Thymus (tissue), 11 donors: Measurements from ENCODE around the gene ARL13A. TPM values are rescaled to one million over a fixed set of nuclear protein-coding genes. Genes with fewer than 3 reads are reported as not detected.
"Not testable (repeated sequence)": the region's sequence is repeated elsewhere in the genome, so short reads cannot be mapped to it uniquely, and the experiment has no call there.

Source experiments
- DNase-seq, 9 donors: peaks; one replicate each; pipeline ENCODE4 v3.0.0-alpha.2; 2013; ENCODE audit warnings: low spot score in 9 of 9, low read depth in 6 of 9, missing footprints in 1 of 9
- H3K27ac ChIP-seq, 2 donors: one replicate each; pipeline ENCODE4 v1.5.1; 2013; ENCODE audit warnings: control low read depth in 1 of 2, low read depth in 1 of 2, low read length in 1 of 2, mild to moderate bottlenecking in 1 of 2, moderate library complexity in 1 of 2
- H3K27me3 ChIP-seq, 2 donors: one replicate each; pipeline ENCODE4 v1.5.1; 2013; ENCODE audit warnings: low read length in 1 of 2; ENCODE audit not compliant: control insufficient read depth in 2 of 2, insufficient read depth in 1 of 2
- H3K36me3 ChIP-seq, 2 donors: one replicate each; pipeline ENCODE4 v1.5.1; 2013; ENCODE audit warnings: low read length in 1 of 2, mild to moderate bottlenecking in 1 of 2, moderate library complexity in 1 of 2; ENCODE audit not compliant: control insufficient read depth in 2 of 2, insufficient read depth in 2 of 2
- H3K4me1 ChIP-seq, 2 donors: one replicate each; pipeline ENCODE4 v1.5.1; 2013; ENCODE audit warnings: low read length in 2 of 2; ENCODE audit not compliant: control insufficient read depth in 2 of 2, insufficient read depth in 2 of 2
- H3K4me3 ChIP-seq, 2 donors: one replicate each; pipeline ENCODE4 v1.5.1; 2013; ENCODE audit warnings: low read length in 2 of 2, control low read depth in 1 of 2, mild to moderate bottlenecking in 1 of 2
- H3K9me3 ChIP-seq, 2 donors: one replicate each; pipeline ENCODE4 v1.5.1; 2013; ENCODE audit warnings: low read length in 1 of 2, mild to moderate bottlenecking in 1 of 2; ENCODE audit not compliant: control insufficient read depth in 2 of 2, insufficient read depth in 1 of 2
- WGBS: extraction: QIAGEN DNeasy Blood & Tissue Kit; methylation state at CpG from one replicate; pipeline ENCODE4 v1.1.7; 2013; 5-methylcytosine and 5-hydroxymethylcytosine counted together
- polyA plus RNA-seq: library from polyadenylated mRNA; stranded (reverse); fragments of 200-250 nt; gene quantifications from one replicate; pipeline ENCODE4 v1.2.3, GENCODE V29; 2013
- total RNA-seq: library from RNA; stranded (reverse); fragments of 120-200 nt; gene quantifications from one replicate; pipeline ENCODE4 v1.2.4, GENCODE V29; 2013
- donor health status: healthy.

Gene ARL13A
- total and polyA plus RNA-seq, 2 donors = 0.02 TPM; not detected in 1

GRCh38 chrX:100979881-100980607, 10.5 kb downstream of the ARL13A start:
- H3K27ac ChIP-seq = no peak overlapping the region
- no peaks in the 10 kb centered on the region for H3K9me3 ChIP-seq
- no peaks in the 10 kb centered on the region for H3K27me3 ChIP-seq
- no peak overlapping the region for H3K4me3 ChIP-seq
- no peaks in the 10 kb centered on the region for H3K4me1 ChIP-seq
- 95% methylated on average over 3 of the region's 3 CpGs for WGBS
- no peaks in the 10 kb centered on the region for H3K36me3 ChIP-seq
- no peak for DNase-seq

- Histone ChIP-seq H3K9me3 (no peaks in the 10 kb centered on the region), H3K27ac (no peak overlapping the region), H3K4me3 (no peak overlapping the region), H3K4me1 (no peaks in the 10 kb centered on the region), H3K36me3 (no peaks in the 10 kb centered on the region), H3K27me3 (no peaks in the 10 kb centered on the region)
- DNase-seq = no peak
- WGBS = over 99% methylated on average over 6 of the region's 6 CpGs
Observed at GRCh38 chrX:100980608-100981497, 11.3 kb downstream of the ARL13A start.

- H3K27me3 ChIP-seq, H3K4me3 ChIP-seq, DNase-seq, H3K36me3 ChIP-seq, H3K9me3 ChIP-seq, H3K27ac ChIP-seq, H3K4me1 ChIP-seq: not testable (repeated sequence)
- 100% methylated on average over 1 of the region's 1 CpG for WGBS
Observed at GRCh38 chrX:100981498-100981845, 12.0 kb downstream of the ARL13A start.

GRCh38 chrX:100984818-100985217, 15.3 kb downstream of the ARL13A start:
- DNase-seq = no peak
- H3K27ac ChIP-seq = no peak overlapping the region
- no peaks in the 10 kb centered on the region for H3K4me1 ChIP-seq
- H3K4me3 ChIP-seq = no peak overlapping the region
- no peaks in the 10 kb centered on the region for H3K9me3 ChIP-seq
- H3K36me3 ChIP-seq = peaks cover 0 to 3% of the 10 kb centered on the region in 2 donors
- H3K27me3 ChIP-seq = no peaks in the 10 kb centered on the region

GRCh38 chrX:100990139-100990538, 20.6 kb downstream of the ARL13A start:
- Histone ChIP-seq H3K4me3 (no peak overlapping the region), H3K27me3 (no peaks in the 10 kb centered on the region), H3K36me3 (peaks cover 0 to 3% of the 10 kb centered on the region in 2 donors), H3K27ac (no peak overlapping the region), H3K9me3 (no peaks in the 10 kb centered on the region), H3K4me1 (no peaks in the 10 kb centered on the region)
- no peak for DNase-seq
- 96% methylated on average over 2 of the region's 2 CpGs for WGBS

GRCh38 chrX:100994352-100995281, 25.1 kb downstream of the ARL13A start:
- no peak overlapping the region for H3K4me3 ChIP-seq
- DNase-seq = no peak
- H3K27ac ChIP-seq = no peak overlapping the region
- 97% methylated on average over 5 of the region's 5 CpGs for WGBS
- H3K4me1 ChIP-seq = no peaks in the 10 kb centered on the region
- no peaks in the 10 kb centered on the region for H3K9me3 ChIP-seq
- no peaks in the 10 kb centered on the region for H3K27me3 ChIP-seq
- no peaks in the 10 kb centered on the region for H3K36me3 ChIP-seq

- DNase-seq = no peak
- no peaks in the 10 kb centered on the region for H3K9me3 ChIP-seq
- H3K4me1 ChIP-seq = no peaks in the 10 kb centered on the region
- no peaks in the 10 kb centered on the region for H3K27me3 ChIP-seq
- 98% methylated on average over 5 of the region's 5 CpGs for WGBS
- H3K27ac ChIP-seq = no peak overlapping the region
- H3K36me3 ChIP-seq = no peaks in the 10 kb centered on the region
- no peak overlapping the region for H3K4me3 ChIP-seq
Observed at GRCh38 chrX:100995469-100995868, 26.0 kb downstream of the ARL13A start.

GRCh38 chrX:100999451-100999850, 29.9 kb downstream of the ARL13A start:
- Histone ChIP-seq H3K4me3 (no peak overlapping the region), H3K27me3 (no peaks in the 10 kb centered on the region), H3K27ac (no peak overlapping the region), H3K9me3 (no peaks in the 10 kb centered on the region), H3K36me3 (no peaks in the 10 kb centered on the region), H3K4me1 (no peaks in the 10 kb centered on the region)
- no peak for DNase-seq
- 98% methylated on average over 2 of the region's 2 CpGs for WGBS
